ENCODE results near the gene HCN3. TPM values are rescaled to one million over a fixed set of nuclear protein-coding genes. Genes with fewer than 3 reads are reported as not detected.

HCN3 gene
- total RNA-seq, 1 donor from 2014 or later = 3.3 TPM

- peak; percentile 8 for DNase-seq (ENCODE audit: low spot score)
Measured at GRCh38 chr1:155328856-155329255, 51.6 kb downstream of the HCN3 start.

GRCh38 chr1:155329980-155330598 is 52.8 kb downstream of the HCN3 start:
- DNase-seq (ENCODE audit: low spot score) = peak; percentile 68

GRCh38 chr1:155334962-155335361 is 57.7 kb downstream of the HCN3 start:
- no peak for DNase-seq (ENCODE audit: low spot score)

Other genes with a start within 250 kb of the HCN3 start
- gene DCST2, start 243.7 kb upstream of the HCN3 start, total RNA-seq = 0.87 TPM
- not detected for gene DCST1, start 243.6 kb upstream of the HCN3 start, total RNA-seq
- gene ADAM15, start 226.1 kb upstream of the HCN3 start, total RNA-seq = 176 TPM
- 3.1 TPM for gene EFNA4, start 213.7 kb upstream of the HCN3 start, total RNA-seq
- gene EFNA3, start 198.6 kb upstream of the HCN3 start, total RNA-seq = 0.58 TPM
- 17.8 TPM for gene EFNA1, start 149.6 kb upstream of the HCN3 start, total RNA-seq
- gene SLC50A1, start 141.6 kb upstream of the HCN3 start, total RNA-seq = 30.2 TPM
- gene DPM3, start 136.9 kb upstream of the HCN3 start, total RNA-seq = 76.2 TPM
- 155 TPM for gene KRTCAP2, start 104.2 kb upstream of the HCN3 start, total RNA-seq
- 0.22 TPM for gene TRIM46, start 103.6 kb upstream of the HCN3 start, total RNA-seq
- gene THBS3, start 69.6 kb upstream of the HCN3 start, total RNA-seq = 17.9 TPM
- gene MTX1, start 68.8 kb upstream of the HCN3 start, total RNA-seq = 40.0 TPM
- 25.2 TPM for gene ENTREP3, start 22.0 kb upstream of the HCN3 start, total RNA-seq
- gene SCAMP3, start 15.1 kb upstream of the HCN3 start, total RNA-seq = 69.7 TPM
- gene CLK2, start 4.0 kb upstream of the HCN3 start, total RNA-seq = 34.7 TPM
- not detected for gene PKLR, start 24.0 kb downstream of the HCN3 start, total RNA-seq
- gene FDPS, start 31.4 kb downstream of the HCN3 start, total RNA-seq = 91.7 TPM
- gene RUSC1, start 43.4 kb downstream of the HCN3 start, total RNA-seq = 20.8 TPM

Measured in mesenteric fat pad (tissue), 1 donor.